H1 (cell line): Measurements from ENCODE around the gene BGLAP. TPM values are rescaled to one million over a fixed set of nuclear protein-coding genes. Genes with fewer than 3 reads are reported as not detected.

Experiments
- CTCF ChIA-PET: fragments of 300-600 bp; sonication (Branson Sonifier 250); formaldehyde crosslinking; loops from one replicate; lab custom pipeline; 2021; ENCODE audit not compliant: partially characterized antibody; lab: Charles Lee
- POLR2A ChIA-PET: fragments of 300-600 bp; sonication (Branson Sonifier 250); formaldehyde crosslinking; loops from one replicate; lab custom pipeline; 2021; ENCODE audit warnings: inconsistent platforms; ENCODE audit not compliant: partially characterized antibody; lab: Charles Lee
- DNase-seq, 2 experiments: peaks; one replicate each; pipeline versions ENCODE4 v3.0.0 to v3.0.0-alpha.2; 2010 to 2022; ENCODE audit warnings: low spot score in 2 of 2, low read depth in 1 of 2, mixed read lengths in 1 of 2
- FAIRE-seq: peaks from 2 replicates; lab custom pipeline; 2011; peaks lifted over from hg19 to GRCh38; lab: Jason Lieb, UNC
- H2AFZ ChIP-seq: 2 replicates; pipeline ENCODE4 v1.8.1; 2012; ENCODE audit warnings: low read length, inconsistent platforms
- H2AK5ac ChIP-seq: 2 replicates; pipeline ENCODE4 v1.6.1; 2013; ENCODE audit warnings: low read depth, low read length
- H2BK120ac ChIP-seq: replicated peaks from 2 replicates; pipeline ENCODE3; 2013; ENCODE audit warnings: low read depth, low read length, inconsistent platforms
- H2BK12ac ChIP-seq: 2 replicates; pipeline ENCODE4 v1.6.1; 2013; ENCODE audit warnings: low read depth, low read length
- H2BK15ac ChIP-seq: 2 replicates; pipeline ENCODE4 v1.6.1; 2013; ENCODE audit warnings: low read length
- H2BK20ac ChIP-seq: 2 replicates; pipeline ENCODE4 v1.6.1; 2013; ENCODE audit warnings: low read length
- H2BK5ac ChIP-seq: 2 replicates; pipeline ENCODE4 v1.6.1; 2013; ENCODE audit warnings: low read depth, low read length
- H3K14ac ChIP-seq: 2 replicates; pipeline ENCODE4 v1.6.1; 2013; ENCODE audit warnings: inconsistent platforms; ENCODE audit not compliant: insufficient read length
- H3K18ac ChIP-seq: 2 replicates; pipeline ENCODE4 v1.6.1; 2013; ENCODE audit warnings: low read length; ENCODE audit errors: extremely low read depth
- H3K23ac ChIP-seq: 2 replicates; pipeline ENCODE4 v1.6.1; 2013; ENCODE audit warnings: inconsistent platforms; ENCODE audit not compliant: insufficient read length
- H3K23me2 ChIP-seq: 2 replicates; pipeline ENCODE4 v1.6.1; 2013; ENCODE audit warnings: low read depth, low read length
- H3K27ac ChIP-seq: 2 replicates; pipeline ENCODE4 v1.6.1; 2011; ENCODE audit warnings: low read depth, low read length, inconsistent platforms
- H3K27me3 ChIP-seq, 4 experiments: replicated peaks in 1 of 4; 1 replicate in 1 of 4; 2 replicates in 3 of 4; pipeline versions ENCODE4 v1.6.1 to v1.8.1; 2011 to 2013; ENCODE audit warnings: low read length in 3 of 4, mild to moderate bottlenecking in 3 of 4, inconsistent platforms in 2 of 4, mixed read lengths in 2 of 4, moderate library complexity in 1 of 4; ENCODE audit not compliant: control insufficient read depth in 3 of 4, insufficient read depth in 3 of 4; ENCODE audit errors: extremely low read depth in 1 of 4
- H3K36me3 ChIP-seq, 4 experiments: 2 replicates each; pipeline versions ENCODE4 v1.6.1 to v1.8.1; 2011 to 2013; ENCODE audit warnings: mild to moderate bottlenecking in 4 of 4, low read length in 3 of 4, moderate library complexity in 2 of 4, control low read depth in 1 of 4, inconsistent platforms in 1 of 4; ENCODE audit not compliant: insufficient read depth in 4 of 4, control insufficient read depth in 2 of 4
- H3K4ac ChIP-seq: replicated peaks from 2 replicates; pipeline ENCODE3; 2013; ENCODE audit warnings: low read length, low read depth, mixed read lengths, inconsistent platforms; ENCODE audit not compliant: insufficient read length
- H3K4me1 ChIP-seq, 4 experiments: replicated peaks in 1 of 4; 1 replicate in 1 of 4; 2 replicates in 3 of 4; pipeline versions ENCODE4 v1.6.1 to v1.8.1; 2011 to 2013; ENCODE audit warnings: low read length in 3 of 4, inconsistent platforms in 2 of 4, mixed read lengths in 1 of 4; ENCODE audit not compliant: insufficient read depth in 4 of 4, control insufficient read depth in 3 of 4
- H3K4me2 ChIP-seq, 2 experiments: 2 replicates each; pipeline versions ENCODE4 v1.6.1 to v1.8.1; 2011 to 2013; ENCODE audit warnings: low read depth in 2 of 2, low read length in 2 of 2, control low read depth in 1 of 2, inconsistent platforms in 1 of 2, mild to moderate bottlenecking in 1 of 2; ENCODE audit not compliant: insufficient read depth in 1 of 2
- H3K4me3 ChIP-seq, 4 experiments: fragments of 200-600, 300-600 bp in 1 of 4; sonication (generic), shearing (Covaris generic), sonication (Bioruptor Twin) in 1 of 4; 2 replicates each; pipeline versions ENCODE4 v1.5.1 to v1.8.1; 2011 to 2016; ENCODE audit warnings: low read length in 4 of 4, low read depth in 3 of 4, control low read depth in 2 of 4, inconsistent platforms in 2 of 4, mild to moderate bottlenecking in 2 of 4, mixed read lengths in 1 of 4, moderate library complexity in 1 of 4; ENCODE audit not compliant: insufficient read depth in 2 of 4; ENCODE audit errors: extremely low read depth in 1 of 4
- H3K56ac ChIP-seq: replicated peaks from 2 replicates; pipeline ENCODE3; 2013; ENCODE audit warnings: low read depth, mild to moderate bottlenecking, mixed read lengths, low read length, inconsistent platforms; ENCODE audit not compliant: insufficient read length
- H3K79me1 ChIP-seq: 2 replicates; pipeline ENCODE4 v1.6.1; 2013; ENCODE audit warnings: low read depth, low read length, control low read depth
- H3K79me2 ChIP-seq, 2 experiments: 2 replicates each; pipeline versions ENCODE4 v1.6.1 to v1.8.1; 2012 to 2013; ENCODE audit warnings: low read length in 2 of 2, mild to moderate bottlenecking in 2 of 2, inconsistent platforms in 1 of 2; ENCODE audit not compliant: insufficient read depth in 2 of 2, control insufficient read depth in 1 of 2
- H3K9ac ChIP-seq, 4 experiments: replicated peaks in 1 of 4; 1 replicate in 1 of 4; 2 replicates in 3 of 4; pipeline versions ENCODE4 v1.6.1 to v1.8.1; 2011 to 2013; ENCODE audit warnings: low read depth in 3 of 4, low read length in 3 of 4, control low read depth in 2 of 4, mild to moderate bottlenecking in 2 of 4, moderate library complexity in 2 of 4, inconsistent platforms in 1 of 4; ENCODE audit errors: extremely low read depth in 1 of 4
- H3K9me3 ChIP-seq, 2 experiments: 2 replicates each; pipeline versions ENCODE4 v1.6.1 to v1.8.1; 2012 to 2013; ENCODE audit warnings: mild to moderate bottlenecking in 2 of 2, moderate library complexity in 2 of 2, control low read depth in 1 of 2, inconsistent platforms in 1 of 2, low read depth in 1 of 2, low read length in 1 of 2, mixed read lengths in 1 of 2; ENCODE audit not compliant: insufficient read depth in 2 of 2
- H4K20me1 ChIP-seq, 2 experiments: replicated peaks in 1 of 2; 2 replicates each; pipeline versions ENCODE3 to v1.8.1; 2011 to 2013; ENCODE audit warnings: inconsistent platforms in 2 of 2, low read length in 2 of 2, mild to moderate bottlenecking in 1 of 2; ENCODE audit not compliant: insufficient read depth in 2 of 2, control insufficient read depth in 1 of 2
- H4K5ac ChIP-seq: 2 replicates; pipeline ENCODE4 v1.6.1; 2013; ENCODE audit warnings: low read length, low read depth, mixed read lengths, inconsistent platforms; ENCODE audit not compliant: insufficient read length
- H4K8ac ChIP-seq: 2 replicates; pipeline ENCODE4 v1.8.0; 2013; ENCODE audit warnings: mild to moderate bottlenecking, moderate library complexity, low read length, inconsistent platforms; ENCODE audit not compliant: insufficient read depth; ENCODE audit errors: extremely low read depth
- H4K91ac ChIP-seq: replicated peaks from 2 replicates; pipeline ENCODE3; 2013; ENCODE audit warnings: low read length, mixed read lengths, inconsistent platforms; ENCODE audit not compliant: insufficient read length
- ASH2L ChIP-seq: fragments of 200-600, 300-600 bp; sonication (generic); IDR thresholded peaks from one replicate; pipeline ENCODE4 v1.7.1; 2017; ENCODE audit warnings: low read length
- CBX5 ChIP-seq: fragments of 300-800, 300-1000 bp; sonication (generic); IDR thresholded peaks from 2 replicates; pipeline ENCODE4 v1.7.1; 2016; ENCODE audit warnings: antibody characterized with exemption, low read length, low read depth
- CEBPB ChIP-seq: IDR thresholded peaks from 2 replicates; pipeline ENCODE4 v1.6.1; 2012; ENCODE audit warnings: low read depth, low read length
- CHD1 ChIP-seq: IDR thresholded peaks from 2 replicates; pipeline ENCODE4 v1.6.1; 2012; ENCODE audit warnings: low read depth, low read length, improper control_type of control experiment
- JUND ChIP-seq: IDR thresholded peaks from 2 replicates; pipeline ENCODE4 v1.6.1; 2011; ENCODE audit warnings: mild to moderate bottlenecking, improper control_type of control experiment, low read length
- POLR2A ChIP-seq, 2 experiments: IDR thresholded peaks; 1 replicate in 1 of 2; 2 replicates in 1 of 2; pipeline ENCODE4 v1.6.1; 2011; ENCODE audit warnings: low read depth in 2 of 2, low read length in 2 of 2, mild to moderate bottlenecking in 2 of 2; ENCODE audit errors: control extremely low read depth in 1 of 2
- SIRT6 ChIP-seq: IDR thresholded peaks from one replicate; pipeline ENCODE4 v1.7.1; 2012; ENCODE audit warnings: low read length, inconsistent platforms
- SP1 ChIP-seq: IDR thresholded peaks from 2 replicates; pipeline ENCODE4 v1.6.1; 2011; ENCODE audit warnings: low read depth, low read length
- SP2 ChIP-seq: IDR thresholded peaks from 2 replicates; pipeline ENCODE4 v1.6.1; 2012; ENCODE audit warnings: mild to moderate bottlenecking, low read length, inconsistent platforms
- SP4 ChIP-seq: IDR thresholded peaks from 2 replicates; pipeline ENCODE4 v1.6.1; 2012; ENCODE audit warnings: low read length, inconsistent platforms
- TAF1 ChIP-seq: IDR thresholded peaks from 2 replicates; pipeline ENCODE4 v1.6.1; 2011; ENCODE audit warnings: mild to moderate bottlenecking, low read depth, low read length
- WGBS, 2 experiments: shearing (Covaris generic) in 1 of 2; methylation state at CpG; one replicate each; pipeline versions ENCODE4 v1.1.6 to v1.1.7; 2013 to 2015; ENCODE audit warnings: low lambda C conversion rate in 2 of 2, mixed read lengths in 2 of 2, inconsistent platforms in 1 of 2, low coverage in 1 of 2, missing lambda C conversion rate in 1 of 2; ENCODE audit not compliant: insufficient replicate concordance in 2 of 2, insufficient coverage in 1 of 2, insufficient read length in 1 of 2; ENCODE audit errors: extremely low coverage in 1 of 2, missing lambda C conversion rate in 1 of 2; 5-methylcytosine and 5-hydroxymethylcytosine counted together
- polyA plus RNA-seq, 7 experiments: library from polyadenylated mRNA; depleted of rRNA in 3 of 7; stranded (reverse) in 5 of 7; unstranded in 2 of 7; fragments of >200 nt in 5 of 7; fragments of 200-250 nt in 2 of 7; gene quantifications; 1 replicate in 5 of 7; 2 replicates in 1 of 7; 4 replicates in 1 of 7; pipeline versions ENCODE4 v1.2.1 to v1.2.3, GENCODE V29; 2011 to 2013; ENCODE audit warnings: missing spikeins in 2 of 7, mixed read lengths in 2 of 7
- total RNA-seq: library from RNA; stranded (reverse); fragmentation: NEBNext Ultra II Directional; extraction: Animal tissue kit (Norgen Biotek cat#: 25700); gene quantifications from 2 replicates; pipeline ENCODE4 v1.2.1, GENCODE V29; 2021
- TF ChIP-seq, protein P1 (sequence below): IDR thresholded peaks from 2 replicates; pipeline ENCODE4 v1.6.1; 2011; ENCODE audit warnings: low read length, improper control_type of control experiment

Gene BGLAP
- total and polyA plus RNA-seq, 2 of the 8 experiments (the other 6 are each of a cell fraction or from before 2014, with no cell fraction given), result 1.2 to 1.5 TPM

DNA sequence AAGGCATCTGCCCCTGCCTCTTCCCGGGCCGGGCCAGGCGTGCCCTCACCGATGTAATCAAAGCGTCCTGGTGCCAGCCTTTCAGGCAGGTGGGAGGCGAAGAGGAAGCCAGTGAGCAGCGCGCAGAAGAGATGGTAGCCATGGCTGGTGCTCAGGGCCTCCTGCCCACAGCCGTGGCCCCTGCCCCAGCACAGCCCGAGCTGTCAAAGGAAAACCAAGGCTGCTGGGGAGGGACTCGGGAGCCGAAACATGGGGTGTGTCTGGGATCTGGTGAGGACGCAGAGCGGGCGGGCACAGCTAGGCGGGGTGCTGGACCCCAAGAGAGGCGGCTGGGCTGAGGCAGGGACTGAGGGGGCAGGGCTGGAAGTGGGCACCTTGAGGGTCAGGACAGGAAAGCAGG lies 2.7 kb downstream of the BGLAP start:
- ChIA-PET CTCF (interaction anchor here (0.6 to 47.2 kb wide), 7 partner anchors 11 to 153 kb away, joined by 3 to 1265 read pairs (median 5); partner anchors contain the start of gene SEMA4A), POLR2A (interaction anchor here (1.0 to 11.8 kb wide), 8 partner anchors 10 to 104 kb away, joined by 3 to 102 read pairs (median 8); partner anchors contain the start of genes PMF1, SEMA4A, SMG5 and TMEM79)
- no peak overlapping the region for H4K5ac ChIP-seq
- H2BK20ac ChIP-seq, result no peak overlapping the region
- no peak overlapping the region for H3K4me3 ChIP-seq
- no peak overlapping the region for H3K27ac ChIP-seq
- H2AFZ ChIP-seq, result no peak overlapping the region
- H2BK12ac ChIP-seq, result no peak overlapping the region
- peak overlapping the region in 1 of 2 experiments; percentile 30; a peak in 1 of 4 replicates for H3K4me2 ChIP-seq
- no peak overlapping the region for H2BK15ac ChIP-seq
- no peak overlapping the region for H3K18ac ChIP-seq
- H3K23ac ChIP-seq, result no peak overlapping the region
- 91% methylated on average over 17 of the region's 17 CpGs; no CpG with 5 or more reads in 1 of the 2 experiments for WGBS, 2 experiments
- no peaks in the 10 kb centered on the region for H3K23me2 ChIP-seq
- no peak overlapping the region for H3K56ac ChIP-seq
- H3K14ac ChIP-seq, result no peak overlapping the region
- no peaks in the 10 kb centered on the region for H3K9me3 ChIP-seq
- H4K20me1 ChIP-seq, result peaks cover 2 to 11% of the 10 kb centered on the region in 2 experiments
- 0 out of 2 replicates have a peak overlapping the region, but pooled peaks have one; percentile 29 for H4K8ac ChIP-seq
- H3K9ac ChIP-seq, result no peak overlapping the region
- H3K4me1 ChIP-seq, result peaks cover 0 to 16% (median 9%) of the 10 kb centered on the region in 4 experiments
- no peak for DNase-seq
- H3K4ac ChIP-seq, result no peak overlapping the region
- FAIRE-seq, result no peak
- H4K91ac ChIP-seq, result no peak overlapping the region
- H2BK5ac ChIP-seq, result no peak overlapping the region
- H3K79me2 ChIP-seq, result no peaks in the 10 kb centered on the region
- H3K27me3 ChIP-seq, result no peaks in the 10 kb centered on the region
- H2AK5ac ChIP-seq, result no peak overlapping the region
- no peak overlapping the region for H2BK120ac ChIP-seq
- 0 out of 2 replicates have a peak, but pooled peaks cover 2% of the 10 kb centered on the region for H3K79me1 ChIP-seq
- H3K36me3 ChIP-seq, result peaks cover 0 to 10% (median 3%) of the 10 kb centered on the region in 4 experiments; a peak in 5 of 8 replicates
- TF ChIP-seq SP2, result no peak
- TF ChIP-seq CBX5, result no peak
- no peak for TF ChIP-seq SIRT6
- no peak for TF ChIP-seq CHD1
- no peak for TF ChIP-seq CEBPB
- TF ChIP-seq JUND, result no peak
- no peak for TF ChIP-seq ASH2L
- no peak for TF ChIP-seq TAF1
- TF ChIP-seq SP1, result no peak
- TF ChIP-seq, protein P1, sequence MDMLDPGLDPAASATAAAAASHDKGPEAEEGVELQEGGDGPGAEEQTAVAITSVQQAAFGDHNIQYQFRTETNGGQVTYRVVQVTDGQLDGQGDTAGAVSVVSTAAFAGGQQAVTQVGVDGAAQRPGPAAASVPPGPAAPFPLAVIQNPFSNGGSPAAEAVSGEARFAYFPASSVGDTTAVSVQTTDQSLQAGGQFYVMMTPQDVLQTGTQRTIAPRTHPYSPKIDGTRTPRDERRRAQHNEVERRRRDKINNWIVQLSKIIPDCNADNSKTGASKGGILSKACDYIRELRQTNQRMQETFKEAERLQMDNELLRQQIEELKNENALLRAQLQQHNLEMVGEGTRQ, result no peak
- no peak for TF ChIP-seq POLR2A (IDR thresholded peaks at IDR 0.05; ENCODE audit: control extremely low read depth in 1 of 2, low read depth in 2 of 2, low read length in 2 of 2)
- TF ChIP-seq SP4, result no peak
